GM12875 (cell line): ENCODE results near the gene HOXA6.

ENCODE experiments used
- H3K4me3 ChIP-seq: one replicate; pipeline ENCODE4 v1.5.1; 2011; ENCODE audit warnings: low read depth, low read length, control low read depth
- CTCF ChIP-seq: IDR thresholded peaks from 2 replicates; pipeline ENCODE4 v1.5.1; 2011; ENCODE audit warnings: low read depth, mild to moderate bottlenecking, control low read depth, inconsistent platforms, low read length, moderate library complexity, borderline replicate concordance; ENCODE audit not compliant: insufficient read depth

HOXA6 gene

GRCh38 chr7:27147199-27148030 lies at the start of gene HOXA6:
Gene HOXA6, minus strand, starts transcription at chr7:27147774. Its CDS starts 25 bp downstream, at chr7:27147749.
- H3K4me3 ChIP-seq: no peak within 1 kb of the TSS
- no peak for TF ChIP-seq CTCF

GRCh38 chr7:27196287-27196767 lies 48.8 kb upstream of the HOXA6 start:
- TF ChIP-seq CTCF: peak; percentile 59

GRCh38 chr7:27194686-27195379 lies 47.3 kb upstream of the HOXA6 start:
- H3K4me3 ChIP-seq: no peak overlapping the region
- TF ChIP-seq CTCF: no peak

More at GRCh38 chr7:27196287-27196767, 48.8 kb upstream of the HOXA6 start:
- no peak overlapping the region for H3K4me3 ChIP-seq

GRCh38 chr7:27194002-27194352 lies 46.4 kb upstream of the HOXA6 start:
- H3K4me3 ChIP-seq: no peak overlapping the region

GRCh38 chr7:27193335-27194001 lies 45.9 kb upstream of the HOXA6 start:
- H3K4me3 ChIP-seq: no peak overlapping the region
- TF ChIP-seq CTCF: no peak

More at GRCh38 chr7:27194002-27194352, 46.4 kb upstream of the HOXA6 start:
- TF ChIP-seq CTCF: no peak

GRCh38 chr7:27192546-27193334 lies 45.2 kb upstream of the HOXA6 start:
- no peak for TF ChIP-seq CTCF
- no peak overlapping the region for H3K4me3 ChIP-seq
